Measurements from ENCODE around the gene CCM2.

Gene CCM2

DNA sequence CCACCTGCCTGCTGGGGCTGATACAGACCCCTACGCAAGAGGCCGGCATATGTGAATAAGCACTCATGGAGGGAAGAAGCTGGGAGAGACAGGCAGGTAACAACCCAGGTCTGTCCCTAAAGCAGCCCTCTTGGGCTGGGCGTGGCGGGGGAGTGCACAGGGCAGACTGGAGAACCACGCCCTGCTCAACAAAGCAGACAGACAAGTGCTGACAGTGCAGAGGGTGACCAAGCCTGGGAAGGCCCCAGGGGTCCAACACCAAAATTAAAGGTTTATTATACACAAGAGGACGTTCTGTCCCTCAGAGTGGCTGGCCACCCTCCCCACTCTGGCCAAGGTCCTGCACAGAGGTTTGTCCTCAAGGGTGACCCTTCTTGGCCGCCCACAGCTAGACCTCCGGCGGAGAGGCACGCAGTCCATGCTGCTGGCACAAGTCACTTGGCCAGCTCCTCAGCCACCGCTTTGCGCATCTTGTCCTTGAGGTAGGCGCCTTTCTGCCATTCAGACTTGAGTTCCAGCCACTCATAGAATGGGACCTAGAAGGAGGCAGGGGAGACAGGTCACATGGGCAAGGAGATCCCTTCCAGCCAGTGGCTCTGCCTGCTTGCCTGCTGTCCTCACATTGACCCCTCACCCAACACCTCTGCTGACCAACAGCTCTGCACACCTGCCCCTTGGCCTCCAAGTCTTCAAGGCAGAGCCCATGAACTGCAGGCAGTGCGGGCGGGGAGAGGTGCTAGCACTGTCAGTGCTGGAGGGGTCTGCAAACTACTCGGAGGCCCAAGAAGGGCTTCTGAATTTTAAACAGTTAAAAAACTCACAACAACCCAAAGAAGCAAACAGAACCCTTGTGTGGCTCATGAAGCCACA, 100.1 kb downstream of the CCM2 start:
- TF ChIP-seq, protein P1, sequence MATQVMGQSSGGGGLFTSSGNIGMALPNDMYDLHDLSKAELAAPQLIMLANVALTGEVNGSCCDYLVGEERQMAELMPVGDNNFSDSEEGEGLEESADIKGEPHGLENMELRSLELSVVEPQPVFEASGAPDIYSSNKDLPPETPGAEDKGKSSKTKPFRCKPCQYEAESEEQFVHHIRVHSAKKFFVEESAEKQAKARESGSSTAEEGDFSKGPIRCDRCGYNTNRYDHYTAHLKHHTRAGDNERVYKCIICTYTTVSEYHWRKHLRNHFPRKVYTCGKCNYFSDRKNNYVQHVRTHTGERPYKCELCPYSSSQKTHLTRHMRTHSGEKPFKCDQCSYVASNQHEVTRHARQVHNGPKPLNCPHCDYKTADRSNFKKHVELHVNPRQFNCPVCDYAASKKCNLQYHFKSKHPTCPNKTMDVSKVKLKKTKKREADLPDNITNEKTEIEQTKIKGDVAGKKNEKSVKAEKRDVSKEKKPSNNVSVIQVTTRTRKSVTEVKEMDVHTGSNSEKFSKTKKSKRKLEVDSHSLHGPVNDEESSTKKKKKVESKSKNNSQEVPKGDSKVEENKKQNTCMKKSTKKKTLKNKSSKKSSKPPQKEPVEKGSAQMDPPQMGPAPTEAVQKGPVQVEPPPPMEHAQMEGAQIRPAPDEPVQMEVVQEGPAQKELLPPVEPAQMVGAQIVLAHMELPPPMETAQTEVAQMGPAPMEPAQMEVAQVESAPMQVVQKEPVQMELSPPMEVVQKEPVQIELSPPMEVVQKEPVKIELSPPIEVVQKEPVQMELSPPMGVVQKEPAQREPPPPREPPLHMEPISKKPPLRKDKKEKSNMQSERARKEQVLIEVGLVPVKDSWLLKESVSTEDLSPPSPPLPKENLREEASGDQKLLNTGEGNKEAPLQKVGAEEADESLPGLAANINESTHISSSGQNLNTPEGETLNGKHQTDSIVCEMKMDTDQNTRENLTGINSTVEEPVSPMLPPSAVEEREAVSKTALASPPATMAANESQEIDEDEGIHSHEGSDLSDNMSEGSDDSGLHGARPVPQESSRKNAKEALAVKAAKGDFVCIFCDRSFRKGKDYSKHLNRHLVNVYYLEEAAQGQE (IDR thresholded peaks at IDR 0.05; ENCODE audit: insufficient read depth in 1 of 2, low read depth in 2 of 2, low read length in 2 of 2), result no peak
- no peak for TF ChIP-seq TAF1 (IDR thresholded peaks at IDR 0.05; ENCODE audit: borderline replicate concordance, insufficient read depth, low read length)
- no peak for TF ChIP-seq SIN3A (IDR thresholded peaks at IDR 0.05; ENCODE audit: borderline replicate concordance, insufficient read depth, low read length)
- no peak for TF ChIP-seq FOXP2 (optimal IDR thresholded peaks at IDR 0.05; ENCODE audit: borderline replicate concordance, extremely low read depth, extremely low read length, insufficient read depth)
- no peak; the same call in 1 of the 2 replicates for TF ChIP-seq POLR2AphosphoS5 (IDR thresholded peaks at IDR 0.05; ENCODE audit: low read depth, low read length)

DNA sequence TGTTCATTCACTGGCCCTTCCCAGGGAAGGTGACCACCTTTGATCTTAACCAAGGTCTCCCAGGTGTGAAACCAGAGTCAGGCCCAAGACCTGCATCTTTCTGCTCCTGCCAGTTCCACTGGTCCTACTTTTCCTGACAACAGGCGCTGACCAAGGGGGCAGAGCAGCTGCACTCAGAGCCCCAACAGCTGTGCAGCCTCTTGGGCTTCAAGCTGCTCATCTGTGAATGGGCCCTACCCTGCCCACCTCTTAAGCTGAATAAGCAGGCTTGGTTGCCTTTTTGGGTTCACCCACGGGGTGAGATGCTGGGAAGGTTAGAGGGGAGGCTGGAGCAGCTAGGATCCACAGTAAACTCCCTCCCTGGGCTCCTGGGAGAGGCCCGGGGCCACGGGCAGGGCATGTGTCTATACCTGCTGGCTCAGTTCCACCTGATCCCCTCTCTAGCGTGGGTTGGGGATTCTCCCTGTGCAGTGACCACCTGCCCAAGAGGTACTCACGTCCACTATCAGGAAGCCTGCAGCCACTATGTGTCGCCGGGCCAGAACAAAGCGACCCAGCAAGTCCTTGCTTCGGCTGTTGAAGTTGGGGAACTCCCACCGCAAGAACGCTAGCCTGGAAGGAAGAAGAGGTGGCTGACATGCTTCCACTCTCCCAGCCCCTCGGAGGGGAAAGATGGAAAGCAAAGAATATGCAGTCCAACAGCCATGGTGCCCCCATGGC, 100.9 kb downstream of the CCM2 start:
- TF ChIP-seq TAF1 (IDR thresholded peaks at IDR 0.05; ENCODE audit: borderline replicate concordance, insufficient read depth, low read length) (no peak), FOXP2 (optimal IDR thresholded peaks at IDR 0.05; ENCODE audit: borderline replicate concordance, extremely low read depth, extremely low read length, insufficient read depth) (no peak), SIN3A (IDR thresholded peaks at IDR 0.05; ENCODE audit: borderline replicate concordance, insufficient read depth, low read length) (no peak), POLR2AphosphoS5 (IDR thresholded peaks at IDR 0.05; ENCODE audit: low read depth, low read length) (no peak)
- TF ChIP-seq, protein P1 (IDR thresholded peaks at IDR 0.05; ENCODE audit: insufficient read depth in 1 of 2, low read depth in 2 of 2, low read length in 2 of 2), result no peak

DNA sequence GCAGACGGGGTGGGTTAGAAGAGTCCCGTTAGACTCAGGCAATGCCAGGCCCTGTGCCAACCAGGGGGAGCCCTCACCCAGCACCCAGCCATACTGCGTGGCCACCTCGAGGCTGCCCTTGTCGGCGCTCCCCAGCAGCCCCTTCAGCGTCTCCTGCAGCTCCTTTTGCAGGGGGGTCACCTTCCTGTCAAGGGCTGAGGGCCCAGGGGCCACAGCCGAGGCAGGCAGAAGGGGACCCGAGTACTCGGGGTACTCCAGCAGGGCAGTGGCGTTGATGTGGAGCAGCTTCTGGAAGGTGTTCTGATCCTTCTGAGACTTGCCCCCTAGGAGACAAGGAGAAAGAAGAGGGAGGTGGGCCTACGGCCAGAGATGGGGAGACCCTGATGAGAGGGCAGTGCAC, 101.7 kb downstream of the CCM2 start:
- no peak for TF ChIP-seq TAF1 (IDR thresholded peaks at IDR 0.05; ENCODE audit: borderline replicate concordance, insufficient read depth, low read length)
- no peak for TF ChIP-seq POLR2AphosphoS5 (IDR thresholded peaks at IDR 0.05; ENCODE audit: low read depth, low read length)
- no peak for TF ChIP-seq SIN3A (IDR thresholded peaks at IDR 0.05; ENCODE audit: borderline replicate concordance, insufficient read depth, low read length)
- TF ChIP-seq, protein P1 (IDR thresholded peaks at IDR 0.05; ENCODE audit: insufficient read depth in 1 of 2, low read depth in 2 of 2, low read length in 2 of 2), result no peak
- no peak for TF ChIP-seq FOXP2 (optimal IDR thresholded peaks at IDR 0.05; ENCODE audit: borderline replicate concordance, extremely low read depth, extremely low read length, insufficient read depth)

DNA sequence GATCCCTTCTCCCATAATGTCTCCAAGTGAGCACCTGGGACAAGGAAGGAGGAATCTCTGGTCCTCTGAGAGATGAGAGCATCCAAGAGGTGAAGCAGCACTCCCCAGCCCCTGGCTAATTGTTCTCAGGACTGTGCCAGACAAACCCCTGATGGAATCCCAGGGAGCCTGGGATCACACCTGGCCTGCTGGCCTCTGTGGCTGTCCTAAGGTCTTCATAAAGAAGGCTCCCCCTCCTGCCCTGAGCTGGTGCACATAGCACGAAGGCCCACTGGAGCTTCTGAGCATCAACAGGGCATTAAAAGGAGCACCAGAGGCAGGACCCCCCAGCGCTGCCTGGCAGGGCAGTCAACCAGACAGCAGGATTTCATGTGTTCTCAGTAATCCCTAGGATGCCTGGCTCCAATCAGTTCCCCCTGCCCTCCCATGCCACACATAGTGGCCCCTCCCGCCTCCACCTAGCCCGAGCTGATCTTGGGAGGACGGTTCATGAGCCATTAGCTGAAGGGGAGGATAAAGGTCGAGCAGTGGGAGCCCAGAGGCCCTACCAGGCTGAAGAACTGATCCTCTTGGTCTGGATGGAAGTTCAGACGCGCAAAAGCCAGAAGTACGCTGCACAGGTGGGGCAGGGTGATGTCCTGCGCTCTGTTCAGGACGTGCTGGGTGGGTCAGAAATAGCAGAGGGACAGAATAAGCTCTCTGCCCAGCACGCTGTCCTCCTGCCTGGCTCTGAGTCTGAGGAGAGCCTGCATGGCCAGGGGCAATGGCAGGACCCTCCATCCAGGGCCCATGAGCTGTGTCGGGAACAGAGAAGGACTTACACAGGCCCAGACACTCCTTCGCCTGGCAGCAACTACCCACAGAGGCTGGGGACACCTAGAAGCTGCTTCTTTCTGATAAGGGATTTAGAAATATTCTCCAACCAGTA, 103.0 kb downstream of the CCM2 start:
- TF ChIP-seq, protein P1 (IDR thresholded peaks at IDR 0.05; ENCODE audit: insufficient read depth in 1 of 2, low read depth in 2 of 2, low read length in 2 of 2), result no peak
- no peak for TF ChIP-seq TAF1 (IDR thresholded peaks at IDR 0.05; ENCODE audit: borderline replicate concordance, insufficient read depth, low read length)

Data from PFSK-1 (cell line).